ENCODE data around the gene PEX6.

The PEX6 gene

DNA sequence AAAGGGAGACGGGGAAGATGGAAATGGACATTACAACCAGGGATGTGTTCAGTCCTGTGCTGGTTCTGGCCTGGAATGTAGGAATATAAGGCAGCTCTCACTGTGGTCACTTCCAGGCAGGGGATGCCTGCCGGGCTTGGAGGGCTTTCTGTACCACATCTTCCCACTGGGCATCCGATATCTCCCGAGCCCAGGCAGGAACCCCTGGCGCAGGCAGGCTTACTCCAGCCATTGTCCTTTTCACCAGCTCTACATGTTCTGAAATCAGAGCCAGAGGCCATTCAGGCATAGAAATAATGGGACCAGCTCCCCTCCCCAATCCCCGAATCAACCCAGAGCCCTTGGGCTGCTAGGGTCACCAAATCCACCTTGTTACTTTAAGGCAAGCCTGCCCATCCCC lies 33.4 kb upstream of the PEX6 start:
- H3K36me3 ChIP-seq (ENCODE audit: insufficient read depth, low read length) = peaks cover 72% of the 10 kb centered on the region
- peaks cover 54% of the 10 kb centered on the region for H3K4me1 ChIP-seq (ENCODE audit: insufficient read depth, low read length)
- ATAC-seq (ENCODE audit: insufficient read depth, low read depth) (no peak), DNase-seq (no peak)
- peaks cover 22% of the 10 kb centered on the region; the same call in 1 of the 2 replicates for H4K20me1 ChIP-seq (ENCODE audit: insufficient read depth, low read length)
- H3K79me2 ChIP-seq (ENCODE audit: insufficient read depth, low read length) = peaks cover 65% of the 10 kb centered on the region
- H3K27me3 ChIP-seq (ENCODE audit: insufficient read depth, low read length, poor library complexity) = no peaks in the 10 kb centered on the region
- H3K4me3 ChIP-seq (ENCODE audit: low read depth in 1 of 2, low read length in 2 of 2) = peak overlapping the region; percentile 91 to 94; a peak in 3 of 4 replicates
- H3K9ac ChIP-seq (ENCODE audit: low read depth, low read length) = peak overlapping the region; percentile 90
- TF ChIP-seq EZH2 (IDR thresholded peaks at IDR 0.05; ENCODE audit: borderline replicate concordance, low read depth, low read length, severe bottlenecking) = no peak
- TF ChIP-seq, protein P1, sequence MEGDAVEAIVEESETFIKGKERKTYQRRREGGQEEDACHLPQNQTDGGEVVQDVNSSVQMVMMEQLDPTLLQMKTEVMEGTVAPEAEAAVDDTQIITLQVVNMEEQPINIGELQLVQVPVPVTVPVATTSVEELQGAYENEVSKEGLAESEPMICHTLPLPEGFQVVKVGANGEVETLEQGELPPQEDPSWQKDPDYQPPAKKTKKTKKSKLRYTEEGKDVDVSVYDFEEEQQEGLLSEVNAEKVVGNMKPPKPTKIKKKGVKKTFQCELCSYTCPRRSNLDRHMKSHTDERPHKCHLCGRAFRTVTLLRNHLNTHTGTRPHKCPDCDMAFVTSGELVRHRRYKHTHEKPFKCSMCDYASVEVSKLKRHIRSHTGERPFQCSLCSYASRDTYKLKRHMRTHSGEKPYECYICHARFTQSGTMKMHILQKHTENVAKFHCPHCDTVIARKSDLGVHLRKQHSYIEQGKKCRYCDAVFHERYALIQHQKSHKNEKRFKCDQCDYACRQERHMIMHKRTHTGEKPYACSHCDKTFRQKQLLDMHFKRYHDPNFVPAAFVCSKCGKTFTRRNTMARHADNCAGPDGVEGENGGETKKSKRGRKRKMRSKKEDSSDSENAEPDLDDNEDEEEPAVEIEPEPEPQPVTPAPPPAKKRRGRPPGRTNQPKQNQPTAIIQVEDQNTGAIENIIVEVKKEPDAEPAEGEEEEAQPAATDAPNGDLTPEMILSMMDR (IDR thresholded peaks at IDR 0.05; ENCODE audit: borderline replicate concordance, extremely low read depth, low read length, poor library complexity, severe bottlenecking) = no peak
- H3K4me2 ChIP-seq (ENCODE audit: insufficient read depth, low read length) = peak overlapping the region; percentile 99
- H2AFZ ChIP-seq (ENCODE audit: low read depth, low read length) = no peak overlapping the region
- no peaks in the 10 kb centered on the region for H3K9me3 ChIP-seq (ENCODE audit: insufficient read depth, low read length, severe bottlenecking)
- H3K27ac ChIP-seq (ENCODE audit: low read length) = peak overlapping the region; percentile 86

DNA sequence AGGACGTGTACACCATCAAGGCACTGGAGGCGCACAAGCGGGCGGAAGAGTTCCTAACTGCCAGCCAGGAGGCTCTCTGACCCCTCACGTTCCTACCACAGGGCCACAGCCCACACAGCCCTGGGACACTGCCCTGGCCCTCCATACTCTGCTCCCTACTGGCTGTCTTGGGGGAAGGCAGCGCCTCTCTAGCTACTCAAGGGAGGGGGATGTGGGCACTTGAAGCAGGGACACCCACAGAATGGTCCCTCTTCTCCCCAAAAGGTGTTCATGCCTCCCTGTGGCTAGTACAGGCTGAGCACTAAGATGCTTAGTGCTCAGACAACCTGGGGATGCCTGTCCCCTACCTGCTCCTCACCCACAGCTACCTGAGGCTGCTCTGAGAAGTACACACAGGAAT lies 32.2 kb upstream of the PEX6 start:
- ATAC-seq (ENCODE audit: insufficient read depth, low read depth) = no peak
- no peak overlapping the region for H3K9ac ChIP-seq (ENCODE audit: low read depth, low read length)
- H3K36me3 ChIP-seq (ENCODE audit: insufficient read depth, low read length) = peaks cover 72% of the 10 kb centered on the region

DNA sequence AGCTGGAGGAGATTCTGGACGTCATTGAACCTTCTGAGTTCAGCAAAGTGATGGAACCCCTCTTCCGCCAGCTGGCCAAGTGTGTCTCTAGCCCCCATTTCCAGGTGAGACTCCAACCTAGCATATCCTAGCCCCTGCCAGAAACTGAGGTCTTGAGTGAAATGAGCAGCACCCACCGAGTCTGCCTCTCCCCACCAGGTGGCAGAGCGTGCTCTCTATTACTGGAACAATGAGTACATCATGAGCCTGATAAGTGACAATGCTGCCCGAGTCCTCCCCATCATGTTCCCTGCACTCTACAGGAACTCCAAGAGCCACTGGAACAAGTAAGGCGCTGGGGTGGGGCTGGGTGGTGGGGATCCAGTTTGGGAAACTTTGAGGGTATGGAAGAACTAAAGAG lies 30.1 kb upstream of the PEX6 start:
- Histone ChIP-seq H3K27ac (ENCODE audit: low read length) (no peak overlapping the region), H2AFZ (ENCODE audit: low read depth, low read length) (no peak overlapping the region), H3K4me3 (ENCODE audit: low read depth in 1 of 2, low read length in 2 of 2) (no peak overlapping the region), H3K36me3 (ENCODE audit: insufficient read depth, low read length) (peaks cover 77% of the 10 kb centered on the region), H3K79me2 (ENCODE audit: insufficient read depth, low read length) (peaks cover 34% of the 10 kb centered on the region), H3K4me2 (ENCODE audit: insufficient read depth, low read length) (no peak overlapping the region), H3K27me3 (ENCODE audit: insufficient read depth, low read length, poor library complexity) (no peaks in the 10 kb centered on the region), H3K9me3 (ENCODE audit: insufficient read depth, low read length, severe bottlenecking) (no peaks in the 10 kb centered on the region), H3K9ac (ENCODE audit: low read depth, low read length) (no peak overlapping the region), H4K20me1 (ENCODE audit: insufficient read depth, low read length) (peaks cover 5% of the 10 kb centered on the region; the same call in 1 of the 2 replicates), H3K4me1 (ENCODE audit: insufficient read depth, low read length) (peaks cover 25% of the 10 kb centered on the region)
- ATAC-seq (ENCODE audit: insufficient read depth, low read depth) (no peak), DNase-seq (peak; percentile 58)
- no peak for TF ChIP-seq EZH2 (IDR thresholded peaks at IDR 0.05; ENCODE audit: borderline replicate concordance, low read depth, low read length, severe bottlenecking)
- TF ChIP-seq, protein P1 (IDR thresholded peaks at IDR 0.05; ENCODE audit: borderline replicate concordance, extremely low read depth, low read length, poor library complexity, severe bottlenecking) = peak; percentile 72

More for the DNA sequence above, 32.2 kb upstream of the PEX6 start:
- TF ChIP-seq, protein P1 (IDR thresholded peaks at IDR 0.05; ENCODE audit: borderline replicate concordance, extremely low read depth, low read length, poor library complexity, severe bottlenecking) = peak; percentile 10
- no peak for TF ChIP-seq EZH2 (IDR thresholded peaks at IDR 0.05; ENCODE audit: borderline replicate concordance, low read depth, low read length, severe bottlenecking)
- Histone ChIP-seq H4K20me1 (ENCODE audit: insufficient read depth, low read length) (peaks cover 11% of the 10 kb centered on the region; the same call in 1 of the 2 replicates), H3K4me2 (ENCODE audit: insufficient read depth, low read length) (peak overlapping the region; percentile 31; the same call in 1 of the 2 replicates), H3K27ac (ENCODE audit: low read length) (no peak overlapping the region), H3K27me3 (ENCODE audit: insufficient read depth, low read length, poor library complexity) (no peaks in the 10 kb centered on the region), H3K79me2 (ENCODE audit: insufficient read depth, low read length) (peaks cover 55% of the 10 kb centered on the region), H2AFZ (ENCODE audit: low read depth, low read length) (no peak overlapping the region), H3K4me1 (ENCODE audit: insufficient read depth, low read length) (peaks cover 42% of the 10 kb centered on the region), H3K9me3 (ENCODE audit: insufficient read depth, low read length, severe bottlenecking) (no peaks in the 10 kb centered on the region), H3K4me3 (ENCODE audit: low read depth in 1 of 2, low read length in 2 of 2) (no peak overlapping the region)
- DNase-seq = no peak

All from DND-41 (cell line).